AG08395 (cell line): ENCODE results near the gene CACNA2D4.
A peak's percentile ranks its signal among the peaks of the same experiment; 100 is the strongest.
"Not testable (repeated sequence)": the region's sequence is repeated elsewhere in the genome, so short reads cannot be mapped to it uniquely, and the experiment has no call there.

Source experiments
- DNase-seq: peaks from one replicate; pipeline ENCODE4 v3.0.0; 2012; ENCODE audit warnings: mixed read lengths, low spot score

Gene CACNA2D4, protein sequence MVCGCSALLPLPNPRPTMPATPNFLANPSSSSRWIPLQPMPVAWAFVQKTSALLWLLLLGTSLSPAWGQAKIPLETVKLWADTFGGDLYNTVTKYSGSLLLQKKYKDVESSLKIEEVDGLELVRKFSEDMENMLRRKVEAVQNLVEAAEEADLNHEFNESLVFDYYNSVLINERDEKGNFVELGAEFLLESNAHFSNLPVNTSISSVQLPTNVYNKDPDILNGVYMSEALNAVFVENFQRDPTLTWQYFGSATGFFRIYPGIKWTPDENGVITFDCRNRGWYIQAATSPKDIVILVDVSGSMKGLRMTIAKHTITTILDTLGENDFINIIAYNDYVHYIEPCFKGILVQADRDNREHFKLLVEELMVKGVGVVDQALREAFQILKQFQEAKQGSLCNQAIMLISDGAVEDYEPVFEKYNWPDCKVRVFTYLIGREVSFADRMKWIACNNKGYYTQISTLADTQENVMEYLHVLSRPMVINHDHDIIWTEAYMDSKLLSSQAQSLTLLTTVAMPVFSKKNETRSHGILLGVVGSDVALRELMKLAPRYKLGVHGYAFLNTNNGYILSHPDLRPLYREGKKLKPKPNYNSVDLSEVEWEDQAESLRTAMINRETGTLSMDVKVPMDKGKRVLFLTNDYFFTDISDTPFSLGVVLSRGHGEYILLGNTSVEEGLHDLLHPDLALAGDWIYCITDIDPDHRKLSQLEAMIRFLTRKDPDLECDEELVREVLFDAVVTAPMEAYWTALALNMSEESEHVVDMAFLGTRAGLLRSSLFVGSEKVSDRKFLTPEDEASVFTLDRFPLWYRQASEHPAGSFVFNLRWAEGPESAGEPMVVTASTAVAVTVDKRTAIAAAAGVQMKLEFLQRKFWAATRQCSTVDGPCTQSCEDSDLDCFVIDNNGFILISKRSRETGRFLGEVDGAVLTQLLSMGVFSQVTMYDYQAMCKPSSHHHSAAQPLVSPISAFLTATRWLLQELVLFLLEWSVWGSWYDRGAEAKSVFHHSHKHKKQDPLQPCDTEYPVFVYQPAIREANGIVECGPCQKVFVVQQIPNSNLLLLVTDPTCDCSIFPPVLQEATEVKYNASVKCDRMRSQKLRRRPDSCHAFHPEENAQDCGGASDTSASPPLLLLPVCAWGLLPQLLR

DNA sequence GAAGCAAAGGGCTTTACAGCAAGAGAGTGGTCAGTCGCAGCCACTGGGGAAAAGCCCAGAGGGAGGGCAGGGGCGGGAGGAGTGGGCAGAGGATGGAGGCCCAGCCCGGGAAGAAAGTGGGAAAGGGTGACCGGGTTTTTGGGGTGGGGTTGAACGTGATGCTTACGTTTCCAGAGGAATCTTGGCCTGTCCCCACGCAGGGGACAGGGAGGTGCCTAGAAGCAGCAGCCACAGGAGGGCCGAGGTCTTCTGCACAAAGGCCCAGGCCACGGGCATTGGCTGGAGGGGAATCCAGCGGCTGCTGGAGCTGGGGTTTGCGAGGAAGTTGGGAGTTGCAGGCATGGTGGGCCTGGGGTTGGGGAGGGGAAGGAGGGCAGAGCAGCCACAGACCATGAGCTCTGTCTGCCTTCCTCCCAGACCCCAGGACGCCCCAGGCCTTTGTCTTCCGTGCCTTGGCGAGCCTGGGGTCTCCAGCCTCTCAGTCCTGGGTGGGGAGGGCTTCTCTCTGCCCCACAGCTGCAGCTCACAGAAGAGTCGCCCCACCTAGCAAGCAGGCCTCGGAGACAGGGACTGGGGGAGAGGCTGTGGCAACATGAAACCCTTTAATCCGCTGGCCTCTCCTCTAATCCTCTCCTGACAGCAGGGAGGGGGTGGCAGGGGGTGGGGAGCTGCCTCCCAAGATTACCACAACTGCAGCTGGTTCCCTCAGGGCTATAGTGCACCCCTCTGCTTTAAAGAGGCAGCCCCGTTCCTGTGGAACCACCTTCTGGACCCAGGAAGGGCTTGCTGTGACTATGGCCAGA is at the start of gene CACNA2D4:
Gene CACNA2D4, minus strand, starts transcription at position 572 of the 803 bp plus-strand sequence. Its CDS starts 179 bp downstream, at position 393.
- peak; percentile 1 for DNase-seq

DNA sequence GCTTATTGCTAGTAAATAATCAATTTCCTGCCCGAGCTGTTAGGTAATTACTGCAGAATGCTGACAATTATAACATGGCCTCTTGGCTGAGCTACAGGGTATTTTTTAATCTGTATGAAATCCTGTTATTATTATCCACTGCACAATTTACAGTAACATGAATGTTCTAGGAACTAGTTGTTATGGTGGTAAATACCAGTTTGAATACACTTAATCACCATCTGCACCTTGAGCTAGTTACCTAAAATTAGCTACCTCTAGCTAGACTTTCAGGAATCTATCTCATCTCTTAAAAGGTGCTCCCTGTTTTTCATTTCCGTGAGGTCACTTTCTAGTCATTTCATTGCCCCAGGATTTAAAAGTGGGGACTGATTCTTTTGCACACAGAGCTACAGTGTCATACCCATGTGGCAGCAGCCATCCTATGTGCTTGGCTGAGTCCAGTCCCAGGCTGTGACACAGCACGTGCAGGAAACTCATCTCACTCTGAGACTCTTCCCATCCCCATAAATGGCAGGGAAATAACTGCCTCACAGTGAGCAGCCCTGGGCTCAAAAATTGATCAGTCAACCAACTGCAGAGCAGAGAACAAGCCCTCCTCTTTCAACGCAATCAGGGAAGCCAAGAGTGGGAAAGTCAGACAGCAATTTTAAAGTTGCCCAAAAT is 48.2 kb upstream of the CACNA2D4 start:
- no peak for DNase-seq

DNA sequence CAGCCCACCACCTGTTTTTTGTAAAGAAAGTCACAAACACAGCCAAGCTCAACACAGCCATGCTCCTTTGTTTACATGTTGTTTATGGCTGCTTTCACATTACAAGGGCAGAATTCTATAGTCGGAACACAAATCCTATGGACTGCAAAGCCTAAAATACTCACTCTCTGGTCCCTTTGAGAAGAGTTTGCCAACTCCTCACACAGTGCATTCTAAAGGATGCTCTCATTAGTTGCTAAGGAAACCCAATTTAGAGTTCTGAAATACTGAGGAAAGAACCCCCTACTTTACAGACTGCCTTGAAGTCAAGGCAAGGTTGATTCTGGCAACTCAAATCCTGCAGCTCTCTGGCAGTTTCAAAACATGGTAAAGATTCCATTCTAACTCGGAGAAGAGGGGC is 47.5 kb upstream of the CACNA2D4 start:
- no peak for DNase-seq

DNA sequence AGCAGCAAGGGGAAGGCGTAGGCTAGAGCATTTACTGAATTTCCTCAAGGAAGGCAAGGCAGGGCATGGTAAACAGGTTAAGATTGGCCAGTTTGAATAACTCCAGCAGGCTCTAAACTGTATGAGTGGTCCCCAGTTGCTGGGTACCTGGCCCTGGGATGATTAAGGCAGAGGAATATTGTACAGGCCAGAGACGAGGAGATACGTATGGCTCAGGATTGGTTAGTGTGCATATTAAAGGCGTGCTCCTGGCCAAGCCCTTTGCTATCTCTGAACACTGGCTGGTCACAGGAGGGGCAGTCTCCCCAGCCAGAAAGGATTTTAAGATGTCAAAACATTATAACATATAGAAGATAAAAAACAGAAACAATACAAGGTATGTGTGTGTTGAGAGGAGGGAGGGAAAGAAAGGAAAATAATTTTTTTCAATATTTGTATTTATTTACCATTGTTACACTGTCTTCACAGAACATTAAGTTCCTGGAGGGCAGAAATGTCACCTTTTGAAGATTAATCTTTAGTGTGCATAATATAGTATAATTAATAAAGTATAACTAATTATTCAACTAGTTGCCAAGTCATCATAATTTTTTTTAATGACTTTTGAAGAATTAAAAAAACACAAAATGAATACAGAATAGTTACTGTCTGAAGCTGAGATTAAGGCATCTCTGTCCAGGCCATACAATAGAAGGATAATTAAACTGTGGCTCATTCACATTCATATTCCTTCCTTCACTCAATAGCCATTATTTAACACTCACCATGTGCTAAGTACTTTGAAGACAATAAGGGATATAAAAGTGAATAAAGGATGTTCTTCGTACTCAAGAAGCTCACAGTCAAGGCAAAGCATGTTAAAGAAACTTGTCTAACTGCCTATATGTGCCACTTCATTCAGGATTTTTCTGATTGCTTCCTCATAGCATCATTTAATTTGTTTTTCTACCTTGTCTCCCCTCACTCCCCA is 43.9 kb upstream of the CACNA2D4 start:
- DNase-seq, result no peak

DNA sequence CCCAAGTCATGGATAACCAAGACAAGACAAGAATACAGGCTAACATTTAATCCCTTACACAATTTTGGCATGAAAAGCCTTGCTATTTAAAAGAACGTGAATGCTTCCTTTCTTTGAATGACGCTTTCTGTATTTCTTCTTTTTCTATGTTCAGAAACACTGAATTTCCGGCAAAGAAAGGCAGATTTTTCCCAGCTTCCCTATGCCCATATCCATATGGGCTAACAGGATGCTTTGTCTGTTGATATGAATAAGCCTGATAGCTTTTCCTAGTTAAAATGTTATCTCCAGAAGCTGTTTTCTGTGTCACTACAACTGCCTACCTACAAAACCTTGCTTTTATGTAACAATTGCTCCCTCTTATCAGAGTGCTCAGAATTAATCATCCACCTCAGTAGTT is 38.3 kb upstream of the CACNA2D4 start:
- no peak for DNase-seq

DNA sequence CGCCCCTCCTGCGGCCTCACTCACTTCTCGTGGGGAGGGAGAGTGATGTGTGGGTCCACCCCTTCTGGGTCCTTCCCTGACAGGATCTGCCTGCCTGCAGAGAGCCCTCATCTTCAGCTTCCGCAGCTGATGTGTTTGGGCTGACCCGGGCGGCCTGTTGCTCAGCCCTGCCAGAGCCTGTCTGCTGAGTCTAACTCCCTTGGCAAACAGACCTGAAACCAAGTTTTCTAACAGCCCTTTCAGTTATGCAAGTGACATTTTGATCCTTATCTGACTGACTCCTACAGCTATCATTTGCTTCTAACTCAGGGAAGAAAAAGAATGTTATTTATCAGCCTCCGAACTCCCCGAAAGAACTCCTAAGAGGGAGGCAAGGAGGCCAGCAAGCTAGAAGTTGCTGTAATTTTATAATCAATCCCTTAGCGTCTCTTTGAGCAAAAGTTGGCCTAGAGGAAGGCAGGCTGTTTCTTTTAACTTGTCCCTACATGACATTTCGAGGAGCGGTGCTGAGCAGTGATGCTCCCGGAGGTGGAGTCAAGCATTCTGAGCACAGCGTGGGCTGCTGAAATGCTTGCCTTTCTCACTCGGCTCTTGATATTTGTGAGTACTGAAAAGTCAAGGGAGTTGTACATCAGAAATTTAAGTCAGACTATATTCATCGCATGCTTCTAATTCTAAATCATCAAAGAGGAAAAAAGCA is 31.5 kb upstream of the CACNA2D4 start:
- DNase-seq, result no peak

DNA sequence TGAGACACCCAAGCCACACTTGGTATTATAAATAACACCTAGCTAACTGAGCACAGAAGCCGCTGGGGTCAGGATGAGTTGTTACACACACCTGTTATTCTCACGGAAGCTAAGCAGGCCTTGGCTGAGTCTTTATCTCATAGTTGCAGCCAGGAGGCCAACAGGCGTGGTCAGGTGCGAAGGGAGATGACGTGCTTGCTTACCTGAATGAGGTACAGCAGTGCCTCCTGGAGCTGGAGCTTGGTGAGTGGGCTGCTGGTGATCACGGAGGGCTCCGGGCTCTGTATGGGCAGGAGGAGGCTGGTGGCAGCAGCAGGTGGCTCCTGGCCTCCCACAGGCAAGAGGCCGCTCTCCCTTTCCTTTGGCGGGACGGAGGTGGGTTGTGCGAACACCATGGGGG is 30.4 kb upstream of the CACNA2D4 start:
- no peak for DNase-seq

DNA sequence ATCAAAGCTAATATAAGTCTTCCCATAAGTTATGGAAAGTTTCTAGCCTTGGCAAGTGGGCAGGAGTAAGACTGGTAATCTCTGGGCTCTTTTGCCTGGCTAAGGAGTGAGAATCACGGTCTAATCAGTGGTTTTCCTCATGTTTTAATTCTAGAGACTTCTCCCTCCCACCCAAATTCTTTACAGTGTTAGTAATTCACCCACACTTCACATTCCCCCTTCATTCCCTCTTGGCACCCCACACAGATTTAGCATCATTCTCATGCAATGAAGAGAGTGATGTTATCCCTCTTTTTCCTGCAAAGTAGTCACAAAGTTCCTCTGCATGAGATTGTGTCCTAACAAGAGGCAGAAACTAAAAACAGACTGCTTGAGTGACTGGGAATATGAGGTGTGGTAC is 28.6 kb upstream of the CACNA2D4 start:
- peak; percentile 75 for DNase-seq

DNA sequence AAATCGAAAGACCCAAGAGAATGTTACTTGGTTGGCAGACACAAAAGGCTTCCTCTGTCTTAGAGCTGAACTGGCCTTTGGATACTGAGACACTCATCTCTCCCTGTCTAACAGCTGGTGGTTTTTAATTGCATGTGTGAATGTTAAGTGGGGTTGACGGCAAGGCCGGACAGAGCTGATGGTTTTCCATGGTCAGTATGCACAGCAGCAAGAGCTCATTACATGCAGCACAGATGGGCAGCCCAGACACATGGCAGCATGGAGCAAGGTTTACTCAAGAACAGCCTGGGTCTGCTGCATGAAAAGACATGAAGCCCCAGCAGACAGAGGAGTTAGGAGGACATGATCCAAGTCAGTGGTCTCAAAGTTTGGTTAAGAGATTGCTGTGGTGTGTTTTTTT is 27.8 kb upstream of the CACNA2D4 start:
- no peak for DNase-seq

DNA sequence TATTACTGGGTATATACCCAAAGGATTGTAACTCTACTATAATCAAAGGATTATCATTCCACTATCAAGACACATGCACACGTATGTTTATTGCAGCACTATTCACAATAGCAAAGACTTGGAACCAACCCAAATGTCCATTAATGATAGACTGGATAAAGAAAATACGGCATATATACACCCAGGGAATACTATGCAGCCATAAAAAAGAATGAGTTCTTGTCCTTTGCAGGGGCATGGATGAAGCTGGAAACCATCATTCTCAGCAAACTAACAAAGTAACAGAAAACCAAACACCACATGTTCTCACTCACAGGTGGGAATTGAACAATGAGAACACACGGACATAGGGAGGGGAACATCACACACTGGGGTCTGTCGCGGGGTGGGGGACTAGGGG is 27.1 kb upstream of the CACNA2D4 start:
- not testable (repeated sequence) for DNase-seq

DNA sequence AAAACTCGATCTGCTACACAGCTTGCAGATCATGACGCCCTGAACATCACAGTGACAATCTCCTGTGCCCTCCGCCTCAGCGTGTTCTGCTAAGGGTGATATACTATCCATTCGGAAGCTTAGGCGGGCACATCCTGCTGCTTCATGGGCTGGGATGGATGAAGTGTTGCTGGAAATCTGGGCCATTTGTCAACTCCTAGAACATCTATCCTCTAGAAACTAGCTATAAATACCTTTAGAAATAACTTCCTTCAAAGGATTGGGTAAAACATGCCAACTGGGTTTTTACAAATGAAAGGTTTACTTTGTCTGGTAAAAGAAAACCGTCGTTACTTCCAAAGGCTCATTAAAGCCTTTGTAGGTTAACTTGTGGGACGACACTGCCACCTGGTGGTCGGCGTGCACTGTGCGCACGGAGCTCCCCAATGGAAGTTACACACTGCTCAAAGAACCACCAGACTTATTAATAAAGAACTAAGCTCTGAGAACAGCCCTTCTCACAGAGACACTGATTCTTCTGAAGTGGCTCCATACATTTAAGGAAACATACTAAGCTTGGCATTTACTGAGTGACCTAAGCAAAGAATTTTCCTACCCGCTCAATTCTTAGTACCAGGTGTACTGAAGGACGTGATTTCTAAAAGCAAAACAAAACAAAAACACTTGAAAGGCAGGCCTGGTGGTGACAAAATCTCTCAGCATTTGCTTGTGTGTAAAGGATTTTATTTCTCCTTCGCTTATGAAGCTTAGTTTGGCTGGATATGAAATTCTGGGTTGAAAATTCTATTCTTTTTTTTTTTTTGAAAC is 21.6 kb upstream of the CACNA2D4 start:
- peak; percentile 86 for DNase-seq

DNA sequence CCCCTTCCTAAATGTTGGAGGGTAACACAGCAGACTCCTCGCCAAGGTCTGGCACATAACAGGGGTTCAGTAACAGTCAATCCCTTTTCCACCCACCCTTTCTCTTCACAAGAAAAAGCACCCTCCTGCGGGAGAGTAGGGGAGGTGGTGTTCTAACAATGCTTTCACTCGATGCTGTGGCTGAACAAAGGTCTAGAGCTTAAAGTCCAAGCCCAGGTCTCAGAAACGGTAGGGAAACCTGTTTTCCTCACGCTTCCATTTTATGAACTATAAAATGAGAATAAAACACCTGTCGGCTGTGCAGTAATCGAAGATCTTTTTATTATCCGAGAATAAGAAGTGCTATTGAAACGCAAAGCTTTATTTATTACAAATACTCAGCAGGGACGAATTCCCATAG is 20.9 kb upstream of the CACNA2D4 start:
- DNase-seq, result no peak

DNA sequence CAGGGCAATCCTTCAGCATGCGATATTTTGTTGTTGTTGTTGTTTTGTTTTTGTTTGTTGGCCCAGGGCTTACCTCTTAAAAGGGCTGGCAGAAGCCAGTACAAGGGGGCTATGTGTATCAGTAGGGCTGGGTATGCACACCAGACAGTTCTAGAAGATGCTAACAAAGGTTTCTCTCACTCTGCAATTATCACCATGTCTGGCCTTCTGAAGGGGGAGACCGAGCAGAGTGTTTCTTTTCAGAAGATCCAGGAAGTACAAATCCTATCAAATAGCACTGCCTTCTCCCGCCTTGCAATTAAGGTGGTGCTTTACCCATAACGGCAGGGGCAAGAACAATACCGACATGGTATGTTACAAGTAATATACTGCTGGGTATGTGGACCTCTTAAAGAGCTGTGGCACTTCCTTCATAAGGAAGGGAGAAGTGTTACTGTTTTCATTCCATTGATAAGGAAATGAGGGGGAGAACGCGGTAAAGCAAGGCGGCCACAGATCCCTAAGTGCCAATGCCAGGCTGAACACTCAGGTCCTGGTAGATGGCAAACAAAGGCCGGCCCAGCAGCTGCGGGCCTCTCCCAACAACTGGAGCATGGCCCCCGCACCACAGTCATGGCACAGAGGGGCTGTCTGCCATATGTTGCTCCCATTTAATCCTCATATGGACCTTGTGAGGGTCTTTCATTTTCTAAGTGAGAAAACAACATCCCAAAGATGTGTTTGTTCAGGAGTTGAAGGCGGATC is 19.2 kb upstream of the CACNA2D4 start:
- DNase-seq, result no peak

DNA sequence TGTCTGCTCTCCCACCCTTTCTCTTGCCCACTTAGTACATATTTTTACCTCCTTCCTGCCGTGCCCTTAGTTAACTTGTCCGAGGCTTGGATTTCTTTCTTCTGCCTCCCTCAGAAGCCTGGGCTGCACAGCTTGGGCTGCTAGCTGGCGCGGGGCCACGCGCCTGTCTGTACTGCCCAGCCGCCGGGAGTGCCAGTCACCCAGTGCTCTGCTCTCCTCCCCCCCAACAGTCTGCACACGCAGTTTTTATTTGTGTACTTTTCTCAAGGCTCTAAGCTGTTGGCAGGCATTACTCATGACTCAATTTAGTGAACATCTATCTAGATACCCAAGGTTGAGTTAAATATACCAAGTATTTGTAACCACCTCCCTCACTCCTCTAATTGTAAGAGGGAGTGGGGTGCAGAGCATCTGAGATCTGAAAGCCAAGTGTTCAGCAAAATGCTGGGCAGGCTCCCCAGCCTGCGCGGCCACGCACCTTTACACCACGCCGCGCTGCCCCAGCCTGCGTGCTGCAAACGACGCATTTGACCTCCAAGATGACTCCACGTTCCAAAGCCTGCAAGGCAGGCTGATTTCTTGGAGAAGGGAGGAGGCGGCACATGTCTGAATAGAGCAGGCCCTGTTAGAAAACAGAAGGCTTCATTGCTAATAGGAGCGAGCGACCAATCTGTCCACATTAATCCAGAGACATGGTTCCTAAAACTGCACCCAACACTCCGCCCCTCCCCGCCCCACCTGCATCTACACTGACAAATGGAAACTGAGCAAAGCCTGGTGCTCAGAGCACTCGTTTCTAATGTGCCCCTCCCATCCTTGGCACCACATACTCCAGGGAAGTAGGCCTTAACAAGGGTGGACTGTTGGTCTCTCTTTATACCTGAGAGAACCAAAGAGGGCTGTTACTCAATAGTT is 18.2 kb upstream of the CACNA2D4 start:
- peak; percentile 56 for DNase-seq

DNA sequence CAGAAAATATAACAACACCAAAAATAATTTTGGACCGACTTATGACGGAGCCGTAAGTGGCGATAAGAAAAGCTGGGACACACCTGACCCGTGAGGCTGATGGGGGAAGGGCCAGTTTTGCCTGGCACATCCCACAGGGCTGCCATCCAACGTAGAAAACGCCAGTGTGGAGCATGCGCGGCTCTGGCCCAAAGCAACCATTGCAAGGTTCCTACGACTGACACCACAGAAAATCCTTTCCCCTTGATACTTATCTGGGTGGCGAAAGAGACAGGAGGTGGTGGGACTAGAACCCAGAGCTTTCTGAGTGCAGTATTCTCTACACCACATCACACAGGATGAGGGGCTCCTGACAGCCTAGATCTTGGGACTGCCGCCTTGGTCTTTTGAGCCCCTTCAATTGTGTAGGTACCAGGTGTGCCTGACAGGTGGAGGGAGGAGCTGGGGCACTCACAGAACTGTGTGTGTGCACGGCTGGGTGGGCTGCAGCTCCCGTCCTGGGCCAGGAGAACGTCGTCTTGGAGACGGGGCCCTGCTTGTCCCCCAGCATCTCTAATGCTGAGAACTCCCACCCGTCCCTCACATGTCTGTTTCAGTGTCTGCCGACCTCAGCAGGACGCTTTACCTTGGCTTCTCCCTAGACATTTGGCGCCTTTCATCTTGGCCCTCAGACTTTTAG is 17.4 kb upstream of the CACNA2D4 start:
- no peak for DNase-seq

DNA sequence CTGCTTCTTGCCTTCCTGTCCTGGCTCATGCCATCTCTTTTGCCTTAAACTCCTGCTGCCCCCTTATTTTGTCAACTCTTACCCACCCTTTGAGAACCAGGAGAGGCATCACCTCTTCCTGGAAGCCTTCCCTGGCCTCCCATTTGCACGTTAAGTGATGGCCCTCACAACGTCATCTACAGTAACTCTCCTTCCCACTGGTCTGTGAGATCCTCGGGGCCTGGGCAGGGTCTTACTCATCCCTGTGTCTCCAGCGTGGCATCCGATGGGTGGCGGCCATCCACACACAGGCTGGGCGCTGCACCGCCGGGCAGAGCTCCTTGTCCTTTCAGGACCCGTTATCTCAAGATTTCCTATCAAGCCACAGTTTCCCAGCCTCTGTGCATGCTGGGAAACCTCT is 16.8 kb upstream of the CACNA2D4 start:
- DNase-seq, result no peak
